T-helper 2 cell treated with Interferon-gamma antibody and Interleukin-4, amounts not matched to agents 5 μg/mL and 100 μg/mL, for 36 hours (primary cell): ENCODE measurements around the gene PSMC3.

ENCODE experiments used
- DNase-seq: peaks from one replicate; pipeline ENCODE4 v3.0.0; 2021; ENCODE audit warnings: low spot score
- H3K27ac Mint-ChIP-seq: one replicate; pipeline ENCODE4 v1.8.0; 2021; ENCODE audit warnings: mild to moderate bottlenecking, mixed read lengths
- H3K27me3 Mint-ChIP-seq: one replicate; pipeline ENCODE4 v1.8.0; 2021; ENCODE audit warnings: low read depth, mixed read lengths
- H3K36me3 Mint-ChIP-seq: one replicate; pipeline ENCODE4 v1.8.0; 2021; ENCODE audit warnings: low read depth, mixed read lengths
- H3K4me1 Mint-ChIP-seq: one replicate; pipeline ENCODE4 v1.8.0; 2021; ENCODE audit warnings: low read depth, mixed read lengths
- H3K4me3 Mint-ChIP-seq: one replicate; pipeline ENCODE4 v1.8.0; 2022; ENCODE audit warnings: mild to moderate bottlenecking, moderate library complexity, mixed read lengths
- H3K9me3 Mint-ChIP-seq: one replicate; pipeline ENCODE4 v1.8.0; 2021; ENCODE audit warnings: mixed read lengths

The PSMC3 gene

DNA sequence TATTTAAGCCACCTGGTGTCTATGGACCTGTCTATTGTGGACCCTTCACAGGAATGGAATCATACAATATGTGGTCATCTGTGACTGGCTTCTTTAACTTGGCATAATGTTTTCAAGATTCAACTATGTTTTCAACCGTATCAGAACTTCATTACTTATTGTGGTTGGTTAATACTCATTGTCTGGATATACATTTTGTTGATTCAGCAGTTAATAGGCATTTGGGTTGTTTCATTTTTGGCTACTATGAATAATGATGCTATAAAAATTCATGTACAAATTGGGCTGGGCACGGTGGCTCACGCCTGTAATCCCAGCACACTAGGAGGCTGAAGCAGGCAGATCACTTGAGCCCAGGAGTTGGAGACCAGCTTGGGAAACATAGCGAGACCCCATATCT lies 25.2 kb upstream of the PSMC3 start:
- H3K4me3 Mint-ChIP-seq = no peak overlapping the region
- H3K4me1 Mint-ChIP-seq = peaks cover 4% of the 10 kb centered on the region
- H3K9me3 Mint-ChIP-seq = no peaks in the 10 kb centered on the region
- no peaks in the 10 kb centered on the region for H3K36me3 Mint-ChIP-seq
- DNase-seq = no peak
- H3K27me3 Mint-ChIP-seq = no peaks in the 10 kb centered on the region
- no peak overlapping the region for H3K27ac Mint-ChIP-seq

GRCh38 chr11:47449541-47449940 lies 23.3 kb upstream of the PSMC3 start:
- Mint-ChIP-seq H3K4me1 (peaks cover 4% of the 10 kb centered on the region), H3K4me3 (no peak overlapping the region), H3K36me3 (no peaks in the 10 kb centered on the region), H3K27me3 (no peaks in the 10 kb centered on the region), H3K9me3 (no peaks in the 10 kb centered on the region), H3K27ac (no peak overlapping the region)
- no peak for DNase-seq

DNA sequence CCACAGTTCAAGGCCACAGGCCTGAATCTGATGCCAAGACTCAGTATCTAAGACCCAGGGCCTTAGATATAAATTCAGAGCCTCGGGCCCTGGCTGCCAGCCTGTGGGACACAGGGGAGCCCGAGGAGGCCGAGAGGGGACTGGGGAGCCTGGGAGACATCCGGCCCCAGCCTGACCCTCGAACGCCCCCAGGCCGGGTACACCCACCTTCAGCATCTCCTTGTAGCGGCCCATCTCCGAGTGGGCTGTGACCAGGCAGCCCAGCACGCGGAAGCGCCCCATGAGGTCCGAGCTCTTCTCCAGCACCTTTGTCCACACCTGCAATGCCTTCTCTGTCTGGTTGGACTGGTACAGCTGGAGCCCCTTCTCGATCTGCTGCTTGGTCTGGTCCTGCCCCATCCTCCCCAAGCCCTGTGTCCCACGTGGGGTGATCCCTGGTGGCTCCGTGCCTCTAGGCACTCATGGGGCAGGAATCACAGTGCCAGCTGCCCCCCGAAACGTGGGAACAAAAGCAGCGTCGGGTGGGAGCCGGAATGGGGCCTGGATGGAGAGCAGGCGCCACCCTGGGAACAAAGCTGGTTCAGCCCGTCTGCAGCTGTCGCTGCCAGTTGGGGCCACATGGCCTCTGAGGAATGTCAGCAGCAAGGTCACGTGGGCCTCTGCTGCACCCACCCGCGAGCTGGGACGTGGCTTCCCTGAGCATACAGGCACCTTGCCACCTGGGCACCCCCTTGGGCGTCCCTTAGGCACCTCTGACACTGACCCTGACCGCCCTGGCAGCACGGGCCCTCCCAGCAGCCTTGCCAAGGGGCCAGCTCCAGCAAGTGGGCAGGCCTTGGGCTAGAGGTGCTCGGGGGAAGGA lies 22.6 kb upstream of the PSMC3 start, which contains the start of gene RAPSN:
TSS of gene RAPSN (minus strand) at position 571 of the 862 bp plus-strand sequence. CDS start at position 399, 172 bp downstream.
- Mint-ChIP-seq H3K4me3 (no peak within 1 kb of the TSS), H3K27me3 (no peaks in the 10 kb centered on the region), H3K4me1 (no peaks in the 10 kb centered on the region), H3K27ac (no peak within 1 kb of the TSS), H3K9me3 (no peaks in the 10 kb centered on the region), H3K36me3 (no peaks in the 10 kb centered on the region)
- DNase-seq = no peak

DNA sequence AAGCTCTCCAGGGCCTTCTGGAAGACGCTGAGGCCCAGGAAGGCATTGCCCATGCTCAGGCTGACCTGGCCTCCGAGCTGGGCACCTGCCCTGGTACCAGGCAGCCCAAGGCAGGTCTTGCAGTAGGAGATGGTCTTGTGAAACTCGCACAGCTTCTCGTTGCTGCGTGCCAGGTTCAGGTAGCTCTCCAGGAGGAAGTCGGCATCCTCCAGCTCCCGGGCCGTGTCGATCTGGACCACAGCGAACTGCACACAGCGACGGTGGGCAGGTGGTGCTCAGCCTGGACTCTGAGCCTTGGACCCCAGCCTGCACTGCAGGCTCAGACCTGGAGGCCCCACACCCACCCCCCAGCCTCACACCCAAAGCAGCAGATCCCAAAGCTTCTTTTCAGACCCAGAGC lies 21.7 kb upstream of the PSMC3 start:
- H3K27ac Mint-ChIP-seq = no peak overlapping the region
- no peak overlapping the region for H3K4me3 Mint-ChIP-seq
- no peaks in the 10 kb centered on the region for H3K36me3 Mint-ChIP-seq
- H3K4me1 Mint-ChIP-seq = no peaks in the 10 kb centered on the region
- no peaks in the 10 kb centered on the region for H3K27me3 Mint-ChIP-seq
- DNase-seq = no peak
- no peaks in the 10 kb centered on the region for H3K9me3 Mint-ChIP-seq

- Mint-ChIP-seq H3K27ac (no peak overlapping the region), H3K4me3 (no peak overlapping the region), H3K27me3 (no peaks in the 10 kb centered on the region), H3K4me1 (no peaks in the 10 kb centered on the region), H3K9me3 (no peaks in the 10 kb centered on the region), H3K36me3 (no peaks in the 10 kb centered on the region)
- DNase-seq = no peak
Measured at GRCh38 chr11:47446833-47447232, 20.6 kb upstream of the PSMC3 start.

DNA sequence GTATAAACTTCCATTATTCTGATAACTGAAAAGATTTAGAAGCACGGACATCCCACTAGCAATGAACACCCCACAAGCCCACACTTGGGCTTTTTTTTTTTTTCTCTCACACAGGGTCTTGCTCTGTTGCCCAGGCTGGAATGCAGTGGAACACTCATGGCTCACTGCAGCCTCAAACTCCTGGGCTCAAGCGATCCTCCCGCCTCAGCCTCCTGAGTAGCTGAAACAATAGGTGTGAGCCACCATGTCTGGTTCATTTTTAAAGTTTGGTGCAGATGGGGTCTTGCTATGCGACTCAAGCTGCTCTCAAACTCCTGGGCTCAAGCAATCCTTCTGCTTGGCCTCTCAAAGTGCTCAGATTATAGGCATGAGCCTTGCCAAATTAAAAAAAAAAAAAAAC lies 19.6 kb upstream of the PSMC3 start:
- no peaks in the 10 kb centered on the region for H3K4me1 Mint-ChIP-seq
- no peak for DNase-seq
- no peaks in the 10 kb centered on the region for H3K27me3 Mint-ChIP-seq
- H3K36me3 Mint-ChIP-seq = no peaks in the 10 kb centered on the region
- no peak overlapping the region for H3K27ac Mint-ChIP-seq
- H3K4me3 Mint-ChIP-seq = no peak overlapping the region
- H3K9me3 Mint-ChIP-seq = no peaks in the 10 kb centered on the region

- Mint-ChIP-seq H3K9me3 (no peaks in the 10 kb centered on the region), H3K4me1 (no peaks in the 10 kb centered on the region), H3K27me3 (no peaks in the 10 kb centered on the region), H3K36me3 (no peaks in the 10 kb centered on the region), H3K27ac (no peak overlapping the region), H3K4me3 (no peak overlapping the region)
- DNase-seq = no peak
Measured at GRCh38 chr11:47443817-47444216, 17.6 kb upstream of the PSMC3 start.

DNA sequence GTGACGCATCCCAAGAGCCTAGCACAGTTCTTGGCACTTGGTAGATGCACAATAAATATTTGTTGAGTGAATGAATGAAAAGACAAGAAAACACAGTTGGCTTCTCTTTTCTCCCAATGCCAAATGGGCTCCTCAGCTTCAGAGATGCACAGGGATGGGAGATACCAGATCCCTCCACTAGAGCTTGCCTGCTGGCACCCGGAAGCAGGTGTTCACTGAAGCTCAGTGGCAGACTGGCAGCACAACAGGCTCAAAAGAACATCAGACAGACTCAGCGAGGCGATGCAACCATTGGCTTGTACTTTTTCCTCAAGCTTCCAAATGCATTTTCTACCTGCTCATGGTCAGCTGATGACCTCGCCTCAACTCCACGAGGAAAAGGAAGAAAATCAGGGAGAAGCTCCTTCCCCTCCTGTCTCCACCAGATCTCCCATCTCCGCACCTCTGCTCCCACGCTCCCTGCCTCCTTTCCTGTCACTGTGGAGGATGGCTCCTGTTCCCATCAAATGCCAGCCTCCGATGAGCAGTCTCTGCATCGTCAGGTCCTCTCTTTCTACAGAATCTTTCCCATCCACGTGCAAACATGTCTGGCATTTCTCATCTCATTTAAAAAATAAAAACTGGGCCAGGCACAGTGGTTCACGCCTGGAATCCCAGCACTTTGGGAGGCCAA lies 16.9 kb upstream of the PSMC3 start:
- Mint-ChIP-seq H3K4me3 (no peak overlapping the region), H3K36me3 (no peaks in the 10 kb centered on the region), H3K27me3 (no peaks in the 10 kb centered on the region), H3K4me1 (no peaks in the 10 kb centered on the region), H3K27ac (no peak overlapping the region), H3K9me3 (no peaks in the 10 kb centered on the region)
- DNase-seq = no peak

GRCh38 chr11:47442514-47442913 lies 16.3 kb upstream of the PSMC3 start:
- no peaks in the 10 kb centered on the region for H3K4me1 Mint-ChIP-seq
- H3K36me3 Mint-ChIP-seq = no peaks in the 10 kb centered on the region
- no peak overlapping the region for H3K27ac Mint-ChIP-seq
- DNase-seq = no peak
- no peaks in the 10 kb centered on the region for H3K27me3 Mint-ChIP-seq
- H3K9me3 Mint-ChIP-seq = no peaks in the 10 kb centered on the region
- H3K4me3 Mint-ChIP-seq = no peak overlapping the region

GRCh38 chr11:47441421-47441820 lies 15.2 kb upstream of the PSMC3 start:
- no peak for DNase-seq
- no peak overlapping the region for H3K4me3 Mint-ChIP-seq
- no peaks in the 10 kb centered on the region for H3K36me3 Mint-ChIP-seq
- no peaks in the 10 kb centered on the region for H3K9me3 Mint-ChIP-seq
- H3K27me3 Mint-ChIP-seq = no peaks in the 10 kb centered on the region
- H3K27ac Mint-ChIP-seq = no peak overlapping the region
- no peaks in the 10 kb centered on the region for H3K4me1 Mint-ChIP-seq

- Mint-ChIP-seq H3K4me1 (no peaks in the 10 kb centered on the region), H3K27ac (no peak overlapping the region), H3K4me3 (no peak overlapping the region), H3K27me3 (no peaks in the 10 kb centered on the region), H3K36me3 (no peaks in the 10 kb centered on the region), H3K9me3 (no peaks in the 10 kb centered on the region)
- DNase-seq = no peak
Measured at GRCh38 chr11:47440054-47440476, 13.8 kb upstream of the PSMC3 start.

GRCh38 chr11:47438721-47439120 lies 12.5 kb upstream of the PSMC3 start:
- Mint-ChIP-seq H3K36me3 (no peaks in the 10 kb centered on the region), H3K27me3 (no peaks in the 10 kb centered on the region), H3K4me1 (no peaks in the 10 kb centered on the region)

DNA sequence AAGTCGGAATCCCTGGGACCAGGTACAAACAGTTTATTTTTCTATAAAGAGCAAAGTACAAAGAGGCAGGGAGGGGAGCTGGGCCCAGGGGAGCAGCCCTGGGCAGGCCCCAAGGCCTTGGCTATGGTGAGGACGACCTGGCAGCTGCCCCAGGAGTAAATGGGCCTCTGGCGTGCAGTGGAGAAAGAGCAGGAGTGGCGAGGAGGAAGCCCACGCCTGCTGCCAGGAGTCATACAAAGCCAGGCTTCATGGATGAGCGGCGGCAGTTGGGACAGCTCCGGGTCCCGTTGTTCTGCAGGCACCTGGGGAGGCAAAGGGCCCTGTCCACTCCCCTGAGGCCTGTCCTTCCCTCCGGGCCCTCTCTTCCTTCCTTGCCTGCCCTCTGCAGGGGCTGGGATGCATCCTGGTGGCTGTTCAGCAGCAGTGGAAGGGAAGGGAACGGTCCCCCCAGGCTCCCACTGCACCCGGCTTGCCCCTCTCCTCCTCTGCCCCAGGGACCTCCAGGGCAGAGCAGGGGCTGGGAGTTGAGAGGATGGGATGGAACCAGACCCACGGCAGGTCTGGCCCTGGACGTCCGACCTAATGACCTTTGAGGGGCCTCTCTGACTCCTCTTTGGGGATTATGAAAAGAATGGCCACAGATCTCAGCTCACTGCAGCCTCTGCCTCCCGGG lies 11.6 kb upstream of the PSMC3 start:
- H3K4me3 Mint-ChIP-seq = no peak overlapping the region
- no peaks in the 10 kb centered on the region for H3K9me3 Mint-ChIP-seq
- no peak for DNase-seq
- no peaks in the 10 kb centered on the region for H3K4me1 Mint-ChIP-seq
- H3K27ac Mint-ChIP-seq = no peak overlapping the region
- H3K36me3 Mint-ChIP-seq = no peaks in the 10 kb centered on the region
- no peaks in the 10 kb centered on the region for H3K27me3 Mint-ChIP-seq

More at GRCh38 chr11:47438721-47439120, 12.5 kb upstream of the PSMC3 start:
- Mint-ChIP-seq H3K9me3 (no peaks in the 10 kb centered on the region), H3K27ac (no peak overlapping the region), H3K4me3 (no peak overlapping the region)
- no peak for DNase-seq

GRCh38 chr11:47437218-47437745 lies 11.0 kb upstream of the PSMC3 start:
- DNase-seq = no peak
- Mint-ChIP-seq H3K36me3 (no peaks in the 10 kb centered on the region), H3K9me3 (no peaks in the 10 kb centered on the region), H3K4me1 (no peaks in the 10 kb centered on the region), H3K27ac (no peak overlapping the region), H3K4me3 (no peak overlapping the region), H3K27me3 (no peaks in the 10 kb centered on the region)
